AG04450 (cell line): ENCODE measurements around the gene ZNF212. TPM values are rescaled to one million over a fixed set of nuclear protein-coding genes. Genes with fewer than 3 reads are reported as not detected.

Experiments
- CTCF ChIA-PET: fragments of 300-600, 350-600 bp; formaldehyde crosslinking; extraction: SDS; loops from one replicate; lab custom pipeline; 2022; ENCODE audit warnings: antibody characterized with exemption, inconsistent platforms; lab: Charles Lee
- POLR2A ChIA-PET: fragments of 350-600 bp; formaldehyde crosslinking; extraction: SDS; loops from one replicate; lab custom pipeline; 2021; ENCODE audit warnings: antibody characterized with exemption, inconsistent platforms; lab: Yijun Ruan, JAX
- DNase-seq: peaks from one replicate; pipeline ENCODE4 v3.0.0-alpha.2; 2011; ENCODE audit warnings: low read depth, low spot score
- H3K27ac ChIP-seq: one replicate; pipeline ENCODE4 v1.5.1; 2012; ENCODE audit warnings: low read depth, low read length, control low read depth
- H3K27me3 ChIP-seq: one replicate; pipeline ENCODE4 v1.6.0; 2012; ENCODE audit warnings: low read length; ENCODE audit not compliant: control insufficient read depth, insufficient read depth
- H3K4me3 ChIP-seq: 2 replicates; pipeline ENCODE4 v1.5.1; 2011; ENCODE audit warnings: mild to moderate bottlenecking, low read depth, low read length, control low read depth
- H3K9me3 ChIP-seq: 2 replicates; pipeline ENCODE4 v1.5.1; 2012; ENCODE audit warnings: low read length; ENCODE audit not compliant: control insufficient read depth, insufficient read depth
- CTCF ChIP-seq: IDR thresholded peaks from 2 replicates; pipeline ENCODE4 v1.5.1; 2011; ENCODE audit warnings: low read depth, low read length, control low read depth, inconsistent platforms
- polyA plus RNA-seq: library from polyadenylated mRNA; depleted of rRNA; stranded (reverse); fragments of >200 nt; gene quantifications from 2 replicates; pipeline ENCODE4 v1.2.3, GENCODE V29; 2011

Gene ZNF212
- polyA plus RNA-seq, 1 experiment, result 4.1 TPM

- H3K4me3 ChIP-seq, result no peak overlapping the region
- CTCF ChIA-PET, result interaction anchor here (2.0 kb wide), 1 partner anchor 13 kb away, joined by 6 read pairs; no protein-coding TSS in a partner anchor
- H3K27ac ChIP-seq, result no peak overlapping the region
- H3K9me3 ChIP-seq, result no peaks in the 10 kb centered on the region
- no peak for TF ChIP-seq CTCF
- no peaks in the 10 kb centered on the region for H3K27me3 ChIP-seq
- POLR2A ChIA-PET, result no interaction called here
- no peak for DNase-seq
Observed at GRCh38 chr7:149297034-149297755, 57.7 kb downstream of the ZNF212 start.

- POLR2A ChIA-PET, result no interaction called here
- DNase-seq, result no peak
- Histone ChIP-seq H3K9me3 (no peaks in the 10 kb centered on the region), H3K4me3 (no peak overlapping the region), H3K27me3 (no peaks in the 10 kb centered on the region), H3K27ac (no peak overlapping the region)
- CTCF ChIA-PET, result interaction anchor here (1.5 kb wide), 1 partner anchor 9 kb away, joined by 14 read pairs; no protein-coding TSS in a partner anchor
- TF ChIP-seq CTCF, result no peak
Observed at GRCh38 chr7:149300620-149301285, 61.3 kb downstream of the ZNF212 start.

GRCh38 chr7:149302222-149302621, 62.8 kb downstream of the ZNF212 start:
- CTCF ChIA-PET, result no interaction called here
- POLR2A ChIA-PET, result no interaction called here

GRCh38 chr7:149302865-149303264, 63.4 kb downstream of the ZNF212 start:
- ChIA-PET CTCF (no interaction called here), POLR2A (no interaction called here)
- Histone ChIP-seq H3K27ac (no peak overlapping the region), H3K9me3 (no peaks in the 10 kb centered on the region), H3K27me3 (no peaks in the 10 kb centered on the region), H3K4me3 (no peak overlapping the region)
- TF ChIP-seq CTCF, result no peak
- DNase-seq, result no peak

More at GRCh38 chr7:149302222-149302621, 62.8 kb downstream of the ZNF212 start:
- Histone ChIP-seq H3K27me3 (no peaks in the 10 kb centered on the region), H3K4me3 (no peak overlapping the region), H3K9me3 (no peaks in the 10 kb centered on the region), H3K27ac (no peak overlapping the region)
- no peak for TF ChIP-seq CTCF
- DNase-seq, result no peak

GRCh38 chr7:149304006-149304405, 64.6 kb downstream of the ZNF212 start:
- POLR2A ChIA-PET, result no interaction called here
- H3K27me3 ChIP-seq, result no peaks in the 10 kb centered on the region
- no peaks in the 10 kb centered on the region for H3K9me3 ChIP-seq
- H3K4me3 ChIP-seq, result no peak overlapping the region
- H3K27ac ChIP-seq, result no peak overlapping the region
- CTCF ChIA-PET, result interaction anchor here (0.7 kb wide), 1 partner anchor 64 kb away, joined by 5 read pairs; no protein-coding TSS in a partner anchor
- TF ChIP-seq CTCF, result no peak
- no peak for DNase-seq
